Natural killer cell (primary cell): ENCODE measurements around the gene RELN. TPM values are rescaled to one million over a fixed set of nuclear protein-coding genes. Genes with fewer than 3 reads are reported as not detected.

ENCODE experiments used
- ATAC-seq, 3 donors: fragments of 150-1000 bp in 2 of 3; fragments of 200-7000 bp in 1 of 3; cut with Tn5 transposase; 1 replicate in 1 of 3; 2 replicates in 2 of 3; pipeline ENCODE4 v1.10.0; 2021; ENCODE audit warnings: mild to moderate bottlenecking in 2 of 3, moderate library complexity in 2 of 3
- DNase-seq, 2 donors: peaks; one replicate each; pipeline versions ENCODE4 v3.0.0 to v3.0.0-alpha.2; 2013 to 2021; ENCODE audit warnings: mixed read lengths in 1 of 2
- H3K27ac ChIP-seq: one replicate; pipeline ENCODE4 v1.5.1; 2013; ENCODE audit warnings: mild to moderate bottlenecking, low read length
- H3K27me3 ChIP-seq: one replicate; pipeline ENCODE4 v1.6.1; 2013; ENCODE audit warnings: low read length; ENCODE audit not compliant: control insufficient read depth, insufficient read depth
- H3K36me3 ChIP-seq: one replicate; pipeline ENCODE4 v1.6.1; 2013; ENCODE audit warnings: low read length; ENCODE audit not compliant: control insufficient read depth, insufficient read depth
- H3K4me1 ChIP-seq: one replicate; pipeline ENCODE4 v1.6.1; 2013; ENCODE audit warnings: low read length; ENCODE audit not compliant: control insufficient read depth, insufficient read depth
- H3K4me3 ChIP-seq: one replicate; pipeline ENCODE4 v1.5.1; 2013; ENCODE audit warnings: low read length
- H3K9me3 ChIP-seq: one replicate; pipeline ENCODE4 v1.6.1; 2013; ENCODE audit warnings: low read length; ENCODE audit not compliant: control insufficient read depth, insufficient read depth
- H3K27ac Mint-ChIP-seq, 2 donors: one replicate each; pipeline ENCODE4 v1.8.0; 2022; ENCODE audit warnings: mild to moderate bottlenecking in 2 of 2, mixed read lengths in 2 of 2, moderate library complexity in 1 of 2
- H3K27me3 Mint-ChIP-seq, 2 donors: one replicate each; pipeline ENCODE4 v1.8.0; 2022; ENCODE audit warnings: low read depth in 2 of 2, mixed read lengths in 2 of 2
- H3K36me3 Mint-ChIP-seq: one replicate; pipeline ENCODE4 v1.8.0; 2022; ENCODE audit warnings: mixed read lengths
- H3K4me1 Mint-ChIP-seq, 2 donors: one replicate each; pipeline ENCODE4 v1.8.0; 2022; ENCODE audit warnings: mixed read lengths in 2 of 2
- H3K4me3 Mint-ChIP-seq: one replicate; pipeline ENCODE4 v1.8.0; 2022; ENCODE audit warnings: mild to moderate bottlenecking, moderate library complexity, mixed read lengths
- H3K9me3 Mint-ChIP-seq, 2 donors: one replicate each; pipeline ENCODE4 v1.8.0; 2022; ENCODE audit warnings: mixed read lengths in 2 of 2
- CTCF ChIP-seq: fragments of 200-600 bp; IDR thresholded peaks from one replicate; pipeline ENCODE4 v1.8.0; 2022; ENCODE audit warnings: antibody characterized with exemption
- WGBS: methylation state at CpG from one replicate; pipeline ENCODE4 v1.1.7; 2013; ENCODE audit warnings: missing lambda C conversion rate; ENCODE audit not compliant: insufficient coverage; 5-methylcytosine and 5-hydroxymethylcytosine counted together
- intact Hi-C: fragments of 100-400 bp; cut with micrococcal nuclease; formaldehyde crosslinking; loops from one replicate; pipeline ENCODE4 v1.14.2; 2022
- total RNA-seq, 4 donors: library from RNA; stranded (reverse); fragments of 120-200 nt in 1 of 4; gene quantifications; one replicate each; pipeline versions ENCODE4 v1.2.3 to v1.2.4, GENCODE V29; 2013 to 2022

The RELN gene
- total RNA-seq, 3 donors from 2014 or later (not counting 1 experiment from before 2014, with no cell fraction given): not detected

- WGBS: 88% methylated on average over 7 of the region's 7 CpGs
- H3K4me3 Mint-ChIP-seq: no peak overlapping the region
- Histone ChIP-seq H3K4me3 (no peak overlapping the region), H3K27ac (no peak overlapping the region), H3K4me1 (no peaks in the 10 kb centered on the region), H3K9me3 (no peaks in the 10 kb centered on the region), H3K36me3 (no peaks in the 10 kb centered on the region), H3K27me3 (no peaks in the 10 kb centered on the region)
- H3K27me3 Mint-ChIP-seq: no peaks in the 10 kb centered on the region
- intact Hi-C loops: no loop called here
- no peak for TF ChIP-seq CTCF
- ATAC-seq (no peak), DNase-seq (no peak)
- H3K27ac Mint-ChIP-seq: no peak overlapping the region
- H3K36me3 Mint-ChIP-seq: no peaks in the 10 kb centered on the region
- H3K9me3 Mint-ChIP-seq: peaks cover 0 to 4% of the 10 kb centered on the region in 2 donors
- no peaks in the 10 kb centered on the region for H3K4me1 Mint-ChIP-seq
Measured at GRCh38 chr7:103773726-103774125, 215.7 kb downstream of the RELN start.

GRCh38 chr7:103772171-103772773 is 217.2 kb downstream of the RELN start:
- no peaks in the 10 kb centered on the region for H3K9me3 ChIP-seq
- no peak overlapping the region for H3K27ac ChIP-seq
- Mint-ChIP-seq H3K9me3 (peaks cover 0 to 6% of the 10 kb centered on the region in 2 donors), H3K4me1 (no peaks in the 10 kb centered on the region), H3K4me3 (no peak overlapping the region), H3K27ac (no peak overlapping the region), H3K36me3 (no peaks in the 10 kb centered on the region), H3K27me3 (no peaks in the 10 kb centered on the region)
- intact Hi-C loops: no loop called here
- 72% methylated on average over 2 of the region's 2 CpGs for WGBS
- H3K27me3 ChIP-seq: no peaks in the 10 kb centered on the region
- ATAC-seq (no peak), DNase-seq (no peak)
- H3K4me1 ChIP-seq: no peaks in the 10 kb centered on the region
- no peaks in the 10 kb centered on the region for H3K36me3 ChIP-seq
- H3K4me3 ChIP-seq: no peak overlapping the region
- TF ChIP-seq CTCF: no peak

GRCh38 chr7:103771294-103771693 is 218.2 kb downstream of the RELN start:
- no peak for ATAC-seq
- intact Hi-C loops: no loop called here
- no peak for DNase-seq
- Histone ChIP-seq H3K27ac (no peak overlapping the region), H3K9me3 (no peaks in the 10 kb centered on the region), H3K27me3 (no peaks in the 10 kb centered on the region), H3K4me1 (no peaks in the 10 kb centered on the region), H3K4me3 (no peak overlapping the region), H3K36me3 (no peaks in the 10 kb centered on the region)
- TF ChIP-seq CTCF: no peak
- Mint-ChIP-seq H3K4me3 (no peak overlapping the region), H3K4me1 (no peaks in the 10 kb centered on the region), H3K27ac (no peak overlapping the region), H3K36me3 (no peaks in the 10 kb centered on the region), H3K27me3 (no peaks in the 10 kb centered on the region), H3K9me3 (peaks cover 0 to 6% of the 10 kb centered on the region in 2 donors)
- WGBS: 77% methylated on average over 2 of the region's 2 CpGs

- intact Hi-C loops: no loop called here
- Histone ChIP-seq H3K4me3 (no peak overlapping the region), H3K4me1 (no peaks in the 10 kb centered on the region), H3K9me3 (no peaks in the 10 kb centered on the region), H3K27ac (no peak overlapping the region), H3K36me3 (no peaks in the 10 kb centered on the region), H3K27me3 (no peaks in the 10 kb centered on the region)
- no peaks in the 10 kb centered on the region for H3K36me3 Mint-ChIP-seq
- DNase-seq (no peak), ATAC-seq (no peak)
- no peaks in the 10 kb centered on the region for H3K4me1 Mint-ChIP-seq
- 75% methylated on average over 5 of the region's 5 CpGs for WGBS
- no peaks in the 10 kb centered on the region for H3K27me3 Mint-ChIP-seq
- TF ChIP-seq CTCF: no peak
- no peak overlapping the region for H3K4me3 Mint-ChIP-seq
- no peak overlapping the region for H3K27ac Mint-ChIP-seq
- peaks cover 3 to 5% of the 10 kb centered on the region in 2 donors for H3K9me3 Mint-ChIP-seq
Measured at GRCh38 chr7:103766660-103767059, 222.8 kb downstream of the RELN start.
